Measurements from ENCODE around the gene TARS3.
A peak's percentile ranks its signal among the peaks of the same experiment; 100 is the strongest.

- TF ChIP-seq CTCF (conservative IDR thresholded peaks at IDR 0.05 in 1 of 2, IDR thresholded peaks at IDR 0.05 in 1 of 2; ENCODE audit: extremely low read depth in 1 of 2, insufficient read depth in 1 of 2, low read depth in 1 of 2, low read length in 2 of 2), result peak; percentile 31 to 32
- TF ChIP-seq EZH2 (IDR thresholded peaks at IDR 0.05; ENCODE audit: borderline replicate concordance, low read length), result no peak
Measured at GRCh38 chr15:101664303-101664913, 59.9 kb downstream of the TARS3 start.
